Astrocyte of the cerebellum (primary cell): ENCODE measurements around the gene IFIH1.

Experiments used
- DNase-seq: peaks from one replicate; pipeline ENCODE4 v3.0.0-alpha.2; 2011; ENCODE audit warnings: low read depth
- H3K4me3 ChIP-seq: 2 replicates; pipeline ENCODE4 v1.5.1; 2011; ENCODE audit warnings: mild to moderate bottlenecking, low read depth, low read length, moderate library complexity
- CTCF ChIP-seq: IDR thresholded peaks from 2 replicates; pipeline ENCODE4 v1.5.1; 2012; ENCODE audit warnings: low read length, low read depth, moderate library complexity, mild to moderate bottlenecking; ENCODE audit errors: missing control alignments
- in situ Hi-C: cut with HindIII; loops from 2 replicates; pipeline ENCODE4 v1.10.0; 2017; ENCODE audit warnings: low sequenced_read_pairs

The IFIH1 gene

GRCh38 chr2:162318328-162319180, at the start of gene IFIH1:
TSS of gene IFIH1 (minus strand) at chr2:162318684. CDS start at chr2:162318307, 377 bp downstream.
- peak; percentile 85 for DNase-seq
- peak within 1 kb of the TSS; percentile 51 for H3K4me3 ChIP-seq
- in situ Hi-C loops, result no loop called here
- TF ChIP-seq CTCF, result peak; percentile 57

DNA sequence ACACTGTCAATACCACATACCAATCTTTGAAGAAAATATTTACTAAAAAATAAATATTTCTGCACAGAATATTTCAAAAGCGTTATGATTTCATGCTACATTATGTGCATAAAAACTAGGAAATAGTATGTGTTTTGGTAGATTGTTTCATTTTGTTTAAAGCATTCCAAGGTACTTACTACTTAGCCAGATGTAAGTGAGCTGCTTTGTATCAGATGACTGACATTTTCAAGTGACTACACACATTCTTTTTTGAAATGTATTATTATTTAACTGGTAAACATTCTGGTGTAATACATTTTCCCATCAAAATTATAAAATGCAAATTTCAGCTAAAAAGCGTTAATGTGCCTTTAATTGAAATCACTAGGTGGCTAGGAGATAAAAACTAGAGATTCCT, 46.9 kb upstream of the IFIH1 start:
- no peak for TF ChIP-seq CTCF
- no peak for DNase-seq
- in situ Hi-C loops, result no loop called here
- no peak overlapping the region for H3K4me3 ChIP-seq

DNA sequence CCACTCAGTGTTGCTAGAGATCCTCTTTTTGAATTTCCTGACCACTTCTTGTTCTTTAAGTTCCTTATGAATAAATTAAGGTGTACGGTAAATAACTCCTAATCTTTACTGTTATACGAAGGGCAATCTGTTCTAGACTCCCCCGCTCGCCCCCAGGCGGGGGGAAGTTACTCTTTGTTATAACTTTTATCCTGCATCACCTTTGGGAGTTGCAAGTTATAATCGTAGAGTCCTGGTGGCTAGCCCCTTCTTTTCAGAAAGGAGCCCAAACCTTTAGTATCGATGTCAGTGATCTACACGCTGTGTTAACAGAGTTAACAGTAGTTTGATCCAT, 26.1 kb upstream of the IFIH1 start:
- DNase-seq, result no peak
- peak overlapping the region; percentile 83 for H3K4me3 ChIP-seq
- no peak for TF ChIP-seq CTCF
- in situ Hi-C loops, result no loop called here

DNA sequence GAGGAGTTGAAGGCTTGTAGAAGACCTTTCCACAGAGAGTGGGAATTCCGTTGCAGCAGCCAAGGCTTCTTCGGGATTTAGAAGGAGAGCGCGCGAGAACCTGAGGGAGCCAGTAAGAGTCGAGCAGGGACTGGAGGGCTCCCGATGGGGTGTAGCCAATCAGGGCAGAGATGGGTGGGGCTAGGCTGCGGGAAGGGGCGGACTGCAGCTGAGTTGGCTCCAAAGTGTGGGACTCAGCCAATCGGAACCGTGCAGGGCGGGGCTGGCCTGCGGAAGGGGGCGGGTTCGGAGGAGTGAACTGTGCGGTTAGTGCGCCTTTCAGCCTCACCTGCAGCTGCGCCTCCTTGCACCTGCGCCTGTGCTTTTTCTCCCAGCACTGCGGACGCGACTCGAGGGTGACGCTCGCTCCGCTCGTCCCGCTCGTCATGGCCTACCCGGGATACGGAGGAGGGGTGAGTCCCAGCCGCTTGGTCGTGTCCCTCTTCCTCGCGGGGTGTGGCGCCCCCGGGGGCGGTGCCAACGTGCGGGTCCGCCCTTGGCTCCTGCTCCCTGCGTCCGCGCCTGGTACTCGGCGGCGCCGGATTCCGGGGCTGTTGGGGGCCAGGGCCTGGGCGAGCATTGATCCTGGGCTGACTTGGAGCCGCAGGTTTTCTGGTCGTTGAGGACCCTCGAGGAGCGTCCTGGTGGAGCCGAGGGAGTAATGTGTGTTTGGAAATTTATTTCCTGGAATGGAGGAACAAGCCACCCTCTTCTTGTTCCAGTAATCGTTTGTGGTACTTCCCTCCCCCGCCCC, 25.5 kb upstream of the IFIH1 start, which contains the start of gene GCA:
TSS of gene GCA (plus strand) at position 309 of the 793 bp plus-strand sequence. CDS start at position 426, 117 bp downstream.
- TF ChIP-seq CTCF, result no peak
- DNase-seq, result peak; percentile 90
- in situ Hi-C loops, result no loop called here
- peak within 1 kb of the TSS; percentile 83 for H3K4me3 ChIP-seq

GRCh38 chr2:162343492-162343823, 25.0 kb upstream of the IFIH1 start:
- TF ChIP-seq CTCF, result no peak
- no peak for DNase-seq
- in situ Hi-C loops, result no loop called here
- H3K4me3 ChIP-seq, result peak overlapping the region; percentile 83

DNA sequence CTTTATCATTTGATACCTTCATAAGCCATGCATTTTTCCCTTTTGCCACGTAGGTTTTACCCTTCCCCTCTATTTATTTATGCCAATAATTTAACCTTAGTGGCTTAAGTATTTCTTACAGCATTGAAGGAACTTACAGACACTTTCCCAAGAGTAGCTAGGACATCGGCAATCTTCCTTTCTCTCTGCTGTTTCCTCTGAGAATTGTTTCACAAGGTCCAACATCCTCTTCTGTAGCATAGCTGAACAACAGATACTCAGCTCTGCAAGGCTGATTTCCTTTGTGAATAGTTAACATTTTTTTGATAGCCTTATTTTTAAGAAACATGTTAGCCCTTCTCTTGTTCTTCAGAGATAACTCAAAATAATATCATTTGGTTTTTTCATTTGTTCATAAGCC, 24.4 kb upstream of the IFIH1 start:
- TF ChIP-seq CTCF, result no peak
- no peak for DNase-seq
- H3K4me3 ChIP-seq, result no peak overlapping the region
- in situ Hi-C loops, result no loop called here
